Measurements from ENCODE around the gene MED1. TPM values are rescaled to one million over a fixed set of nuclear protein-coding genes. Genes with fewer than 3 reads are reported as not detected.

MED1 gene
- total RNA-seq, 1 experiment from 2014 or later = 41.4 TPM

- no TSS peak for BruUV-seq (replicated peaks)
- intact Hi-C loops (cut with micrococcal nuclease; ENCODE audit: unreplicated experiment) = no loop called here
- ChIA-PET POLR2A (interaction anchor here (0.6 kb wide), 1 partner anchor 15 kb away, joined by 6 read pairs; no protein-coding TSS in a partner anchor), CTCF (interaction anchor here (1.3 kb wide), 1 partner anchor 120 kb away, joined by 13 read pairs; no protein-coding TSS in a partner anchor)
- Histone ChIP-seq H3K4me3 (ENCODE audit: low read depth in 2 of 2, low read length in 2 of 2) (no peak overlapping the region), H3K9me3 (ENCODE audit: control insufficient read depth, insufficient read depth, low read depth, low read length) (no peaks in the 10 kb centered on the region), H3K27me3 (ENCODE audit: control insufficient read depth, insufficient read depth, low read length) (no peaks in the 10 kb centered on the region), H3K36me3 (ENCODE audit: control insufficient read depth, insufficient read depth, low read length) (no peaks in the 10 kb centered on the region), H3K4me1 (ENCODE audit: control insufficient read depth, insufficient read depth, low read length) (no peaks in the 10 kb centered on the region), H3K27ac (ENCODE audit: low read length) (no peak overlapping the region)
- no peak for ATAC-seq
- in situ Hi-C loops (cut with HindIII; ENCODE audit: low pct_unique_long_range_greater_than_20kb, low sequenced_read_pairs) = no loop called here
- TF ChIP-seq TCF7L2 (IDR thresholded peaks at IDR 0.05; ENCODE audit: low read depth, low read length) = no peak
- no peak for TF ChIP-seq CTCF (IDR thresholded peaks at IDR 0.05)
- no peak for DNase-seq (ENCODE audit: low read depth, low spot score)
Observed at GRCh38 chr17:39391448-39391847, 59.6 kb downstream of the MED1 start.

GRCh38 chr17:39385040-39385439, 66.0 kb downstream of the MED1 start:
- ChIA-PET POLR2A (no interaction called here), CTCF (no interaction called here)
- in situ Hi-C loops (cut with HindIII; ENCODE audit: low pct_unique_long_range_greater_than_20kb, low sequenced_read_pairs) = no loop called here
- no peaks in the 10 kb centered on the region for H3K9me3 ChIP-seq (ENCODE audit: control insufficient read depth, insufficient read depth, low read depth, low read length)
- no peak overlapping the region for H3K4me3 ChIP-seq (ENCODE audit: low read depth in 2 of 2, low read length in 2 of 2)
- ATAC-seq (no peak), DNase-seq (ENCODE audit: low read depth, low spot score) (no peak)
- no TSS peak for BruUV-seq (replicated peaks)
- H3K27ac ChIP-seq (ENCODE audit: low read length) = no peak overlapping the region
- no peaks in the 10 kb centered on the region for H3K4me1 ChIP-seq (ENCODE audit: control insufficient read depth, insufficient read depth, low read length)
- no peak for TF ChIP-seq REST (IDR thresholded peaks at IDR 0.05; ENCODE audit: insufficient read depth in 1 of 2, low read depth in 2 of 2, low read length in 1 of 2)
- H3K27me3 ChIP-seq (ENCODE audit: control insufficient read depth, insufficient read depth, low read length) = no peaks in the 10 kb centered on the region
- intact Hi-C loops (cut with micrococcal nuclease; ENCODE audit: unreplicated experiment) = no loop called here
- no peaks in the 10 kb centered on the region for H3K36me3 ChIP-seq (ENCODE audit: control insufficient read depth, insufficient read depth, low read length)

- CTCF ChIA-PET = no interaction called here
- intact Hi-C loops (cut with micrococcal nuclease; ENCODE audit: unreplicated experiment) = no loop called here
Observed at GRCh38 chr17:39380144-39380543, 70.9 kb downstream of the MED1 start.

More at GRCh38 chr17:39380144-39380543, 70.9 kb downstream of the MED1 start:
- Histone ChIP-seq H3K27ac (ENCODE audit: low read length) (no peak overlapping the region), H3K4me3 (ENCODE audit: low read depth in 2 of 2, low read length in 2 of 2) (no peak overlapping the region), H3K4me1 (ENCODE audit: control insufficient read depth, insufficient read depth, low read length) (no peaks in the 10 kb centered on the region), H3K9me3 (ENCODE audit: control insufficient read depth, insufficient read depth, low read depth, low read length) (no peaks in the 10 kb centered on the region), H3K36me3 (ENCODE audit: control insufficient read depth, insufficient read depth, low read length) (no peaks in the 10 kb centered on the region), H3K27me3 (ENCODE audit: control insufficient read depth, insufficient read depth, low read length) (no peaks in the 10 kb centered on the region)
- ATAC-seq (no peak), DNase-seq (ENCODE audit: low read depth, low spot score) (no peak)
- no TSS peak for BruUV-seq (replicated peaks)
- POLR2A ChIA-PET = no interaction called here
- in situ Hi-C loops (cut with HindIII; ENCODE audit: low pct_unique_long_range_greater_than_20kb, low sequenced_read_pairs) = no loop called here
- no peak for TF ChIP-seq CTCF (IDR thresholded peaks at IDR 0.05)
- TF ChIP-seq POLR2AphosphoS5 (IDR thresholded peaks at IDR 0.05; ENCODE audit: low read depth, low read length) = no peak
- no peak for TF ChIP-seq TCF7L2 (IDR thresholded peaks at IDR 0.05; ENCODE audit: low read depth, low read length)
- TF ChIP-seq SIN3A (IDR thresholded peaks at IDR 0.05; ENCODE audit: borderline replicate concordance, insufficient read depth, low read depth, low read length) = no peak
- no peak for TF ChIP-seq REST (IDR thresholded peaks at IDR 0.05; ENCODE audit: insufficient read depth in 1 of 2, low read depth in 2 of 2, low read length in 1 of 2)

Data from Panc1 (cell line).